DOHH2 (cell line): ENCODE results near the gene SMIM9.

Experiments
- H3F3A ChIP-seq: fragments of 200-600 bp; sonication (generic), shearing (Covaris generic); 2 replicates; pipeline ENCODE4 v1.6.0; 2016; ENCODE audit warnings: antibody characterized with exemption, mild to moderate bottlenecking; ENCODE audit not compliant: control insufficient read depth, insufficient read depth
- H3K27ac ChIP-seq: fragments of 200-600 bp; sonication (generic); 2 replicates; pipeline ENCODE4 v1.5.1; 2014; ENCODE audit warnings: low read depth, mild to moderate bottlenecking, low read length, moderate library complexity
- H3K27me3 ChIP-seq: fragments of 200-600 bp; sonication (generic); 2 replicates; pipeline ENCODE4 v1.6.1; 2014; ENCODE audit warnings: mild to moderate bottlenecking, low read length, mixed read lengths; ENCODE audit not compliant: control insufficient read depth
- H3K36me3 ChIP-seq: fragments of 200-600 bp; sonication (generic); 2 replicates; pipeline ENCODE4 v1.6.1; 2014; ENCODE audit warnings: mild to moderate bottlenecking, low read length, moderate library complexity, mixed read lengths; ENCODE audit not compliant: control insufficient read depth
- H3K4me1 ChIP-seq: fragments of 200-600 bp; sonication (generic); 2 replicates; pipeline ENCODE4 v1.6.1; 2014; ENCODE audit warnings: mild to moderate bottlenecking, low read length, mixed read lengths; ENCODE audit not compliant: control insufficient read depth
- H3K4me2 ChIP-seq: fragments of 200-600 bp; sonication (generic); 2 replicates; pipeline ENCODE4 v1.6.0; 2014; ENCODE audit warnings: mild to moderate bottlenecking, low read length, moderate library complexity
- H3K4me3 ChIP-seq: fragments of 200-600 bp; sonication (generic); 2 replicates; pipeline ENCODE4 v1.5.1; 2014; ENCODE audit warnings: mild to moderate bottlenecking, low read length, mixed read lengths
- H3K79me2 ChIP-seq: fragments of 200-600 bp; sonication (generic); 2 replicates; pipeline ENCODE4 v1.6.1; 2014; ENCODE audit warnings: mild to moderate bottlenecking, low read length, mixed read lengths; ENCODE audit not compliant: control insufficient read depth
- H3K9me2 ChIP-seq: fragments of 200-600 bp; sonication (generic); replicated peaks from 2 replicates; pipeline ENCODE4 v1.6.1; 2014; ENCODE audit warnings: mild to moderate bottlenecking, low read length, mixed read lengths; ENCODE audit not compliant: control insufficient read depth
- H3K9me3 ChIP-seq: fragments of 200-600 bp; sonication (generic); 2 replicates; pipeline ENCODE4 v1.6.1; 2014; ENCODE audit warnings: antibody characterized with exemption, low read length, mixed read lengths; ENCODE audit not compliant: control insufficient read depth, insufficient read depth
- H4K20me1 ChIP-seq: fragments of 200-600 bp; sonication (generic); 2 replicates; pipeline ENCODE4 v1.6.0; 2014; ENCODE audit warnings: low read depth, mild to moderate bottlenecking, antibody characterized with exemption, low read length, moderate library complexity; ENCODE audit not compliant: control insufficient read depth, insufficient read depth
- EZH2phosphoT487 ChIP-seq: fragments of 200-600 bp; sonication (generic); IDR thresholded peaks from 2 replicates; pipeline ENCODE4 v1.6.1; 2017; ENCODE audit warnings: borderline replicate concordance, mild to moderate bottlenecking, antibody characterized with exemption, low read length, moderate library complexity, mixed read lengths
- TF ChIP-seq, protein P1 (sequence below): fragments of 200-600 bp; sonication (generic); IDR thresholded peaks from one replicate; pipeline ENCODE4 v1.5.1; 2014; ENCODE audit warnings: antibody characterized with exemption, mild to moderate bottlenecking, low read depth, low read length; ENCODE audit not compliant: poor library complexity, severe bottlenecking

SMIM9 gene

DNA sequence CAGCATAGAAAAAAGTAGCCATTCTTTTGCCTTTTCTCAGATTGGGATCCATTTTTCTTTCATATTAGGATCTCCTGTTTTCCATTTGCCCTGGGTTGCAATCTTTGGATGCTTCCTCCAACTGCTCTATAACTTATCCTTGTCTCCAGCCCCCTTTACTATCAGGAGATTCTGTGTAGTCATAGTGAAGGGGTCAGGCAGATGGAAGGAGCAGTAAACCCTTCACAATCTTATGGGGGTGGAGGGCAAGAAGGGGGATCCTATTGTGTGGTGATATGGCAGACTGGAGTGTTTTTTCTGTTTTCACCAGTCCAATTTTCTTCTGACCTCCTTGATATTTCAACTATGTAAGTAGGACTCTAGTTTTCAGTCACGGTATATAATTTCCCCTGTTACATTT is 1.7 kb upstream of the SMIM9 start:
- Histone ChIP-seq H3K4me1 (no peaks in the 10 kb centered on the region), H3K27me3 (no peaks in the 10 kb centered on the region), H3K27ac (no peak overlapping the region), H3K36me3 (no peaks in the 10 kb centered on the region), H3K4me2 (no peak overlapping the region), H3K79me2 (no peaks in the 10 kb centered on the region), H3K9me3 (no peaks in the 10 kb centered on the region), H3K9me2 (no peaks in the 10 kb centered on the region), H4K20me1 (no peaks in the 10 kb centered on the region), H3K4me3 (no peak overlapping the region), H3F3A (no peaks in the 10 kb centered on the region)
- TF ChIP-seq, protein P1, sequence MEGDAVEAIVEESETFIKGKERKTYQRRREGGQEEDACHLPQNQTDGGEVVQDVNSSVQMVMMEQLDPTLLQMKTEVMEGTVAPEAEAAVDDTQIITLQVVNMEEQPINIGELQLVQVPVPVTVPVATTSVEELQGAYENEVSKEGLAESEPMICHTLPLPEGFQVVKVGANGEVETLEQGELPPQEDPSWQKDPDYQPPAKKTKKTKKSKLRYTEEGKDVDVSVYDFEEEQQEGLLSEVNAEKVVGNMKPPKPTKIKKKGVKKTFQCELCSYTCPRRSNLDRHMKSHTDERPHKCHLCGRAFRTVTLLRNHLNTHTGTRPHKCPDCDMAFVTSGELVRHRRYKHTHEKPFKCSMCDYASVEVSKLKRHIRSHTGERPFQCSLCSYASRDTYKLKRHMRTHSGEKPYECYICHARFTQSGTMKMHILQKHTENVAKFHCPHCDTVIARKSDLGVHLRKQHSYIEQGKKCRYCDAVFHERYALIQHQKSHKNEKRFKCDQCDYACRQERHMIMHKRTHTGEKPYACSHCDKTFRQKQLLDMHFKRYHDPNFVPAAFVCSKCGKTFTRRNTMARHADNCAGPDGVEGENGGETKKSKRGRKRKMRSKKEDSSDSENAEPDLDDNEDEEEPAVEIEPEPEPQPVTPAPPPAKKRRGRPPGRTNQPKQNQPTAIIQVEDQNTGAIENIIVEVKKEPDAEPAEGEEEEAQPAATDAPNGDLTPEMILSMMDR, result no peak
- TF ChIP-seq EZH2phosphoT487, result no peak

DNA sequence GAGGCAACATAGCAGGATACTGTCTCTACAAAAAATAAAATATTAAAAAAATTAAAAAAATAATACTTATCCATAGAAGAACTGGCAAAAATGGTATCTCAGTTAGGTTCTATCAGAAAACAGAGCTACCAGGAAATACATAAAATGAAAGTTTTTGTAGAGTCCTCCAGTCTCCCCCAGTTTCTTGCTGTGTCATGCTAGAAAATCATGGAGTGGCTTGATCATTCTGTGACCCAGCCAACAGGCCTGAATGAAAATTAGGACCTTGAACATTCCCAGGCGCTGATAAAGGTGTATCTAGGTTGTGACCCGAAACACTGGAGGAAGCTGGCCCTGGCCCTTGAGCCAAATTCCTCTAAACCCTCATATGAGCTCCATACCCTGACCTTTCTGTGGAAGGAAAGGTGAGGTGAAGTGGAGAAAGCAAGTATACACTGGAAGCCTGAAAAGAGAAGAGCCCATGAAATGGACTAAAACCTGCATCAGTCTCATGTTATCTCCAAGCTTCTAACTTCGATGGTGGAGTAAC is 652 bp downstream of the SMIM9 start:
- no peaks in the 10 kb centered on the region for H4K20me1 ChIP-seq
- no peaks in the 10 kb centered on the region for H3K9me2 ChIP-seq
- H3K79me2 ChIP-seq, result no peaks in the 10 kb centered on the region
- no peaks in the 10 kb centered on the region for H3F3A ChIP-seq
- no peak for TF ChIP-seq EZH2phosphoT487
- TF ChIP-seq, protein P1, result no peak
- no peaks in the 10 kb centered on the region for H3K4me1 ChIP-seq
- no peaks in the 10 kb centered on the region for H3K27me3 ChIP-seq
- no peak overlapping the region for H3K4me3 ChIP-seq
- H3K4me2 ChIP-seq, result no peak overlapping the region
- no peaks in the 10 kb centered on the region for H3K9me3 ChIP-seq
- no peaks in the 10 kb centered on the region for H3K36me3 ChIP-seq
- H3K27ac ChIP-seq, result no peak overlapping the region

DNA sequence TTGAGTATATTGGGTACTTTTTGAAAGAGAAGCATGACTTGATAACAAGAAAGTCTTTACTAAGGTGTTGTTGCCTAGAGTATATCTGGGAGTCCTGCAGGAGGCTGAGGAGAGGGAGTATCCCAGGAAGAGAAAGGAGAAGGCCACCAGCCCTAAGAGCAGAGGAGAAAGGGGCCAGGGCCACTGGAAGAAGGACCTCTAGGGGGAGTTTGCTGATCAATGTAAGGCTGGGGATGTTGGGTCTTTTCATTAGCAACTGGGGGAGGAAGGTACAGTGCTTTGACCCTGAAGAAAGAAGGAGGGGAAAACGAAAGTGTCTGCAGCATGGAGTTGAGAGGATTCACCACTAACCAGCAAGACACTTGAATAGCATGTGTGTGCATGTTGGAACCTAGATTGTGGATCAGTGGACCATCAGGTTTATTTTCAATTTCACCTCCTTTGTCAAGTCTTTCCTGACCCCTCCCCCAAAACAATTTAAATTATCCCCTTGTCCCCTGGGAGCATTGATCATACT is 4.5 kb downstream of the SMIM9 start:
- no peaks in the 10 kb centered on the region for H3K9me3 ChIP-seq
- no peaks in the 10 kb centered on the region for H3K79me2 ChIP-seq
- no peak overlapping the region for H3K27ac ChIP-seq
- TF ChIP-seq EZH2phosphoT487, result no peak
- TF ChIP-seq, protein P1, result no peak
- no peaks in the 10 kb centered on the region for H3F3A ChIP-seq
- no peaks in the 10 kb centered on the region for H3K27me3 ChIP-seq
- H3K4me3 ChIP-seq, result no peak overlapping the region
- no peak overlapping the region for H3K4me2 ChIP-seq
- peaks cover 11% of the 10 kb centered on the region for H3K4me1 ChIP-seq
- no peaks in the 10 kb centered on the region for H4K20me1 ChIP-seq
- H3K9me2 ChIP-seq, result no peaks in the 10 kb centered on the region
- H3K36me3 ChIP-seq, result no peaks in the 10 kb centered on the region

DNA sequence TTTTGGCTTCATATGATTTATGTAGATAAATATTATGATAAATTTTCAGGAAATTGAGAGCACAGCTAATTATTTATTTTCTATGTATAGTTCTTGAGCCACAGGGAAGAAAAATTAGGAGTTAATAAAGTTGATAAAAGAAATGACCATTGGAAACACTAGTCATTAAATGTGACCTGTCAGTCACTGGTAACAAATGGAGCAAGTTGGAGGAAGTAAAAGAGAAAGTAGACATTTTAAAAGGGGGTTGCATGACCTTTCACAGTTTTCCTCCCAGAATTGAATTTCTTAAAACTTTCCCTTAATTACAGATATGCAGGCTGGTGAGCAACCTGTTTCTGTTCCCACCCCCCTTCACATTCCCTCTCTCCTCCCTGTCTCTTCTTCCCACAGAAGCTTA is 5.3 kb downstream of the SMIM9 start:
- no peak overlapping the region for H3K4me3 ChIP-seq
- H3K79me2 ChIP-seq, result no peaks in the 10 kb centered on the region
- no peaks in the 10 kb centered on the region for H4K20me1 ChIP-seq

More for the DNA sequence above, 5.3 kb downstream of the SMIM9 start:
- TF ChIP-seq, protein P1, result no peak
- TF ChIP-seq EZH2phosphoT487, result no peak
- no peaks in the 10 kb centered on the region for H3K27me3 ChIP-seq
- H3K4me1 ChIP-seq, result peaks cover 11% of the 10 kb centered on the region
- no peaks in the 10 kb centered on the region for H3K9me2 ChIP-seq
- H3F3A ChIP-seq, result no peaks in the 10 kb centered on the region
- H3K36me3 ChIP-seq, result no peaks in the 10 kb centered on the region
- no peak overlapping the region for H3K4me2 ChIP-seq
- no peak overlapping the region for H3K27ac ChIP-seq
- no peaks in the 10 kb centered on the region for H3K9me3 ChIP-seq
